GM23338 (cell line): Measurements from ENCODE around the gene DCAKD. TPM values are rescaled to one million over a fixed set of nuclear protein-coding genes. Genes with fewer than 3 reads are reported as not detected.

Experiments
- ATAC-seq: fragments of 200-7000 bp; cut with Tn5 transposase; 3 replicates; pipeline ENCODE4 v1.9.1; 2020
- DNase-seq: peaks from one replicate; pipeline ENCODE4 v3.0.0-alpha.2; 2015; ENCODE audit warnings: low spot score
- H2AFZ ChIP-seq: fragments of 200-600 bp; sonication (generic); 2 replicates; pipeline ENCODE4 v1.8.0; 2016; ENCODE audit warnings: antibody characterized with exemption, mild to moderate bottlenecking, moderate library complexity
- H3F3A ChIP-seq: fragments of 200-600 bp; sonication (generic); replicated peaks from 2 replicates; pipeline ENCODE4 v1.8.0; 2017; ENCODE audit warnings: antibody characterized with exemption, mixed run types, low read depth
- H3K27ac ChIP-seq: fragments of 200-600 bp; sonication (generic); 2 replicates; pipeline ENCODE4 v1.6.1; 2016; ENCODE audit warnings: low read depth
- H3K27me3 ChIP-seq: fragments of 200-600 bp; sonication (generic); 2 replicates; pipeline ENCODE4 v1.8.0; 2016; ENCODE audit warnings: mild to moderate bottlenecking, mixed run types, moderate library complexity; ENCODE audit not compliant: insufficient read depth
- H3K36me3 ChIP-seq: fragments of 200-600 bp; sonication (generic); 2 replicates; pipeline ENCODE4 v1.8.0; 2016; ENCODE audit warnings: mild to moderate bottlenecking; ENCODE audit not compliant: insufficient read depth
- H3K4me1 ChIP-seq: fragments of 200-600 bp; sonication (generic); 2 replicates; pipeline ENCODE4 v1.8.0; 2016; ENCODE audit warnings: mild to moderate bottlenecking, moderate library complexity; ENCODE audit not compliant: insufficient read depth
- H3K4me2 ChIP-seq: fragments of 200-600 bp; sonication (generic); 2 replicates; pipeline ENCODE4 v1.7.1; 2017; ENCODE audit warnings: mixed run types
- H3K4me3 ChIP-seq: fragments of 200-600 bp; sonication (generic); 2 replicates; pipeline ENCODE4 v1.6.1; 2016; ENCODE audit warnings: mixed run types
- H3K79me2 ChIP-seq: fragments of 200-600 bp; sonication (generic); replicated peaks from 2 replicates; pipeline ENCODE4 v1.8.0; 2017; ENCODE audit warnings: mild to moderate bottlenecking; ENCODE audit not compliant: insufficient read depth
- H3K9me2 ChIP-seq: fragments of 200-600 bp; sonication (generic); 2 replicates; pipeline ENCODE4 v1.8.0; 2017; ENCODE audit not compliant: insufficient read depth
- H4K20me1 ChIP-seq: fragments of 200-600 bp; sonication (generic); replicated peaks from 2 replicates; pipeline ENCODE4 v1.8.0; 2017; ENCODE audit warnings: mild to moderate bottlenecking; ENCODE audit not compliant: insufficient read depth
- H3K27ac Mint-ChIP-seq: 2 replicates; pipeline ENCODE4 v1.8.0; 2020; ENCODE audit warnings: inconsistent platforms, mild to moderate bottlenecking, moderate library complexity, mixed read lengths
- H3K27me3 Mint-ChIP-seq: 3 replicates; pipeline ENCODE4 v1.8.0; 2022; ENCODE audit warnings: low read depth, mild to moderate bottlenecking, moderate library complexity, mixed read lengths, inconsistent platforms; ENCODE audit not compliant: insufficient read depth, poor library complexity
- H3K36me3 Mint-ChIP-seq: 3 replicates; pipeline ENCODE4 v1.8.0; 2021; ENCODE audit warnings: low read depth, mild to moderate bottlenecking, inconsistent platforms, moderate library complexity, mixed read lengths
- H3K4me1 Mint-ChIP-seq: 3 replicates; pipeline ENCODE4 v1.8.0; 2020; ENCODE audit warnings: mild to moderate bottlenecking, inconsistent platforms, mixed read lengths
- H3K4me3 Mint-ChIP-seq: 3 replicates; pipeline ENCODE4 v1.8.0; 2021; ENCODE audit warnings: moderate library complexity, mild to moderate bottlenecking, inconsistent platforms, mixed read lengths
- H3K9me3 Mint-ChIP-seq: 3 replicates; pipeline ENCODE4 v1.8.0; 2020; ENCODE audit warnings: moderate library complexity, mild to moderate bottlenecking, inconsistent platforms, mixed read lengths
- CREB1 ChIP-seq: fragments of 250-450 bp; sonication (Bioruptor Pico); IDR thresholded peaks from 2 replicates; pipeline ENCODE4 v1.5.0; 2020; ENCODE audit warnings: low read depth, mild to moderate bottlenecking, moderate library complexity
- CTCF ChIP-seq, 2 experiments: fragments of 200-600 bp in 1 of 2; sonication (generic) in 1 of 2; conservative IDR thresholded peaks; 2 replicates each; pipeline versions ENCODE4 v1.5.1 to v1.6.1; 2016 to 2017; ENCODE audit warnings: antibody characterized with exemption in 2 of 2, low read depth in 2 of 2, mild to moderate bottlenecking in 2 of 2, moderate library complexity in 1 of 2
- ETS1 ChIP-seq: IDR thresholded peaks from 2 replicates; pipeline ENCODE4 v1.6.1; 2016; ENCODE audit warnings: antibody characterized with exemption
- EZH2 ChIP-seq: fragments of 200-600 bp; sonication (generic); IDR thresholded peaks from one replicate; pipeline ENCODE4 v1.8.0; 2017; ENCODE audit warnings: antibody characterized with exemption, mild to moderate bottlenecking, low read depth; ENCODE audit not compliant: unreplicated experiment
- EZH2phosphoT487 ChIP-seq: fragments of 200-600 bp; sonication (generic); IDR thresholded peaks from one replicate; pipeline ENCODE4 v1.8.1; 2018; ENCODE audit warnings: antibody characterized with exemption; ENCODE audit not compliant: unreplicated experiment
- JUNB ChIP-seq: IDR thresholded peaks from one replicate; pipeline ENCODE4 v1.6.1; 2016; ENCODE audit warnings: antibody characterized with exemption; ENCODE audit not compliant: unreplicated experiment
- NANOG ChIP-seq: IDR thresholded peaks from 2 replicates; pipeline ENCODE4 v1.6.1; 2016; ENCODE audit warnings: antibody characterized with exemption, borderline replicate concordance
- POLR2AphosphoS5 ChIP-seq: IDR thresholded peaks from 2 replicates; pipeline ENCODE4 v1.6.1; 2016; ENCODE audit warnings: antibody characterized with exemption, low read depth
- REST ChIP-seq: IDR thresholded peaks from one replicate; pipeline ENCODE4 v1.6.1; 2018; ENCODE audit warnings: antibody characterized with exemption; ENCODE audit not compliant: unreplicated experiment
- polyA plus RNA-seq: library from polyadenylated mRNA; unstranded; fragments of >200 nt; fragmentation: Nextera tagmentation; extraction: Ambion mirVana; gene quantifications from 2 replicates; pipeline ENCODE4 v1.2.1, GENCODE V29; 2016
- total RNA-seq: library from RNA; depleted of rRNA; stranded (reverse); fragments of >200 nt; shearing (Covaris generic); gene quantifications from 2 replicates; pipeline ENCODE4 v1.2.3, GENCODE V29; 2014

The DCAKD gene
- total and polyA plus RNA-seq, 2 experiments from 2014 or later: 23.7 to 57.2 TPM

- Histone ChIP-seq H3K36me3 (peaks cover 5% of the 10 kb centered on the region; the same call in 1 of the 2 replicates), H3K27ac (no peak overlapping the region), H3K9me2 (no peaks in the 10 kb centered on the region), H2AFZ (no peak overlapping the region), H3F3A (no peaks in the 10 kb centered on the region), H3K4me1 (no peaks in the 10 kb centered on the region), H3K4me2 (no peak overlapping the region), H3K4me3 (no peak overlapping the region), H3K27me3 (no peaks in the 10 kb centered on the region), H4K20me1 (no peaks in the 10 kb centered on the region; the same call in 1 of the 2 replicates), H3K79me2 (no peaks in the 10 kb centered on the region)
- ATAC-seq: no peak
- peaks cover 32% of the 10 kb centered on the region for H3K36me3 Mint-ChIP-seq
- H3K27ac Mint-ChIP-seq: no peak overlapping the region; the same call in 1 of the 2 replicates
- TF ChIP-seq EZH2phosphoT487 (no peak), EZH2 (no peak), CTCF (conservative IDR thresholded peaks at IDR 0.05; ENCODE audit: low read depth in 2 of 2) (no peak), ETS1 (no peak), NANOG (no peak), REST (no peak), CREB1 (CRISPR knock-in tag) (no peak), JUNB (no peak)
- H3K9me3 Mint-ChIP-seq: no peaks in the 10 kb centered on the region
- no peaks in the 10 kb centered on the region for H3K4me1 Mint-ChIP-seq
- H3K4me3 Mint-ChIP-seq: no peak overlapping the region
- no peak for DNase-seq
- H3K27me3 Mint-ChIP-seq: peaks cover 7% of the 10 kb centered on the region
Measured at GRCh38 chr17:45029758-45030423, 21.5 kb downstream of the DCAKD start.

- ATAC-seq (no peak), DNase-seq (no peak)
- no peak overlapping the region for H2AFZ ChIP-seq
- no peaks in the 10 kb centered on the region for H3F3A ChIP-seq
- no peaks in the 10 kb centered on the region for H3K9me3 Mint-ChIP-seq
- H3K4me1 Mint-ChIP-seq: no peaks in the 10 kb centered on the region
- H3K27me3 ChIP-seq: no peaks in the 10 kb centered on the region
- H3K27ac ChIP-seq: no peak overlapping the region
- TF ChIP-seq CTCF (conservative IDR thresholded peaks at IDR 0.05; ENCODE audit: low read depth in 2 of 2): no peak
- TF ChIP-seq POLR2AphosphoS5: no peak
- no peak for TF ChIP-seq EZH2
- TF ChIP-seq NANOG: no peak
- no peaks in the 10 kb centered on the region for H3K79me2 ChIP-seq
- peaks cover 5% of the 10 kb centered on the region; the same call in 1 of the 2 replicates for H3K36me3 ChIP-seq
- peaks cover 27% of the 10 kb centered on the region for H3K36me3 Mint-ChIP-seq
- H3K4me2 ChIP-seq: no peak overlapping the region
- no peak overlapping the region for H3K4me3 ChIP-seq
- peaks cover 7% of the 10 kb centered on the region for H3K27me3 Mint-ChIP-seq
- H3K9me2 ChIP-seq: no peaks in the 10 kb centered on the region
- no peak overlapping the region for H3K4me3 Mint-ChIP-seq
- no peak overlapping the region for H3K27ac Mint-ChIP-seq
- no peaks in the 10 kb centered on the region; the same call in 1 of the 2 replicates for H4K20me1 ChIP-seq
- no peaks in the 10 kb centered on the region for H3K4me1 ChIP-seq
Measured at GRCh38 chr17:45029096-45029495, 22.3 kb downstream of the DCAKD start.
